CD14-positive monocyte (primary cell): ENCODE measurements around the gene LILRA2. TPM values are rescaled to one million over a fixed set of nuclear protein-coding genes. Genes with fewer than 3 reads are reported as not detected.

Experiments
- DNase-seq, 3 donors: peaks; one replicate each; pipeline ENCODE4 v3.0.0-alpha.2; 2011 to 2022
- H2AFZ ChIP-seq: 2 replicates; pipeline ENCODE4 v1.6.0; 2012; ENCODE audit warnings: mild to moderate bottlenecking, low read depth, low read length, inconsistent platforms; ENCODE audit not compliant: insufficient read depth, poor library complexity, severe bottlenecking
- H3K27ac ChIP-seq, 2 donors: 1 replicate in 1 of 2; 2 replicates in 1 of 2; pipeline ENCODE4 v1.5.1; 2012 to 2013; ENCODE audit warnings: low read length in 2 of 2, control low read depth in 1 of 2, inconsistent platforms in 1 of 2, low read depth in 1 of 2, mild to moderate bottlenecking in 1 of 2
- H3K27me3 ChIP-seq, 2 donors: one replicate each; pipeline versions ENCODE4 v1.6.0 to v1.6.1; 2011 to 2013; ENCODE audit warnings: low read length in 2 of 2; ENCODE audit not compliant: control insufficient read depth in 2 of 2, insufficient read depth in 2 of 2
- H3K36me3 ChIP-seq, 2 donors: replicated peaks in 1 of 2; 1 replicate in 1 of 2; 2 replicates in 1 of 2; pipeline versions ENCODE4 v1.5.1 to v1.6.1; 2012 to 2013; ENCODE audit warnings: low read length in 2 of 2, control low read depth in 1 of 2, inconsistent platforms in 1 of 2, mild to moderate bottlenecking in 1 of 2; ENCODE audit not compliant: insufficient read depth in 2 of 2, control insufficient read depth in 1 of 2
- H3K4me1 ChIP-seq, 2 donors: 1 replicate in 1 of 2; 2 replicates in 1 of 2; pipeline versions ENCODE4 v1.5.1 to v1.6.1; 2012 to 2013; ENCODE audit warnings: low read length in 2 of 2, control low read depth in 1 of 2, inconsistent platforms in 1 of 2, mild to moderate bottlenecking in 1 of 2, moderate library complexity in 1 of 2; ENCODE audit not compliant: insufficient read depth in 2 of 2, control insufficient read depth in 1 of 2
- H3K4me2 ChIP-seq: replicated peaks from 2 replicates; pipeline ENCODE3; 2012; ENCODE audit warnings: low read length, moderate library complexity, mild to moderate bottlenecking; ENCODE audit not compliant: poor library complexity, severe bottlenecking; ENCODE audit errors: extremely low read depth
- H3K4me3 ChIP-seq, 3 experiments: fragments of 200-600 bp in 1 of 3; sonication (generic) in 1 of 3; replicated peaks in 1 of 3; 1 replicate in 2 of 3; 2 replicates in 1 of 3; pipeline ENCODE4 v1.5.1; 2011 to 2013; ENCODE audit warnings: low read length in 3 of 3, mild to moderate bottlenecking in 3 of 3, control low read depth in 2 of 3, low read depth in 2 of 3, inconsistent platforms in 1 of 3, moderate library complexity in 1 of 3
- H3K79me2 ChIP-seq: 2 replicates; pipeline ENCODE4 v1.6.0; 2012; ENCODE audit warnings: mild to moderate bottlenecking, control low read depth, inconsistent platforms, low read length, moderate library complexity; ENCODE audit not compliant: insufficient read depth
- H3K9ac ChIP-seq: 2 replicates; pipeline ENCODE4 v1.6.0; 2017; ENCODE audit warnings: low read length, mild to moderate bottlenecking; ENCODE audit not compliant: insufficient read depth, poor library complexity, severe bottlenecking
- H3K9me3 ChIP-seq, 2 donors: replicated peaks in 1 of 2; 1 replicate in 1 of 2; 2 replicates in 1 of 2; pipeline versions ENCODE4 v1.5.1 to v1.6.1; 2012 to 2013; ENCODE audit warnings: low read length in 2 of 2, control low read depth in 1 of 2; ENCODE audit not compliant: control insufficient read depth in 1 of 2, insufficient read depth in 1 of 2
- H4K20me1 ChIP-seq: 2 replicates; pipeline ENCODE4 v1.6.0; 2012; ENCODE audit warnings: mild to moderate bottlenecking, low read length, control low read depth, moderate library complexity; ENCODE audit not compliant: insufficient read depth
- H3K27ac Mint-ChIP-seq, 7 donors: one replicate each; pipeline ENCODE4 v1.8.0; 2020; ENCODE audit warnings: mild to moderate bottlenecking in 7 of 7, mixed read lengths in 7 of 7, moderate library complexity in 6 of 7, inconsistent platforms in 2 of 7
- H3K27me3 Mint-ChIP-seq, 3 donors: one replicate each; pipeline ENCODE4 v1.8.0; 2021 to 2022; ENCODE audit warnings: low read depth in 3 of 3, mild to moderate bottlenecking in 3 of 3, mixed read lengths in 3 of 3, moderate library complexity in 3 of 3, inconsistent platforms in 1 of 3
- H3K36me3 Mint-ChIP-seq, 2 donors: one replicate each; pipeline ENCODE4 v1.8.0; 2020; ENCODE audit warnings: mixed read lengths in 2 of 2, inconsistent platforms in 1 of 2, mild to moderate bottlenecking in 1 of 2
- H3K4me1 Mint-ChIP-seq: one replicate; pipeline ENCODE4 v1.8.0; 2020; ENCODE audit warnings: mild to moderate bottlenecking, mixed read lengths
- H3K4me3 Mint-ChIP-seq, 2 donors: one replicate each; pipeline ENCODE4 v1.8.0; 2020; ENCODE audit warnings: mild to moderate bottlenecking in 2 of 2, mixed read lengths in 2 of 2, moderate library complexity in 1 of 2
- H3K9me3 Mint-ChIP-seq, 7 donors: one replicate each; pipeline ENCODE4 v1.8.0; 2020 to 2022; ENCODE audit warnings: mixed read lengths in 7 of 7, mild to moderate bottlenecking in 6 of 7, moderate library complexity in 6 of 7, inconsistent platforms in 2 of 7
- CTCF ChIP-seq: fragments of 200-600 bp; IDR thresholded peaks from one replicate; pipeline ENCODE4 v1.8.0; 2022; ENCODE audit warnings: antibody characterized with exemption, mild to moderate bottlenecking
- WGBS: methylation state at CpG from one replicate; pipeline ENCODE4 v1.1.5; 2013; ENCODE audit warnings: missing lambda C conversion rate; ENCODE audit not compliant: insufficient coverage; 5-methylcytosine and 5-hydroxymethylcytosine counted together
- intact Hi-C, 2 donors: fragments of 100-400 bp; cut with micrococcal nuclease; formaldehyde crosslinking; loops; one replicate each; pipeline versions ENCODE4 v1.15.0 to v1.15.1; 2023
- polyA plus RNA-seq, 3 donors: library from polyadenylated mRNA; depleted of rRNA in 1 of 3; unstranded in 2 of 3; stranded (reverse) in 1 of 3; fragments of 300-500 nt in 2 of 3; fragments of >200 nt in 1 of 3; fragmentation: Illumina TruSeq in 2 of 3; gene quantifications; 1 replicate in 2 of 3; 2 replicates in 1 of 3; pipeline ENCODE4 v1.2.3, GENCODE V29; 2012 to 2021

The LILRA2 gene
- polyA plus RNA-seq, 3 donors = 333 to 451 (median 377) TPM

GRCh38 chr19:54548806-54549205, 24.8 kb upstream of the LILRA2 start:
- no peak for DNase-seq
- H3K4me3 Mint-ChIP-seq = no peak overlapping the region
- no peak overlapping the region for H3K27ac ChIP-seq
- no peak for TF ChIP-seq CTCF
- H2AFZ ChIP-seq = no peak overlapping the region
- 92% methylated on average over 16 of the region's 16 CpGs for WGBS
- no peaks in the 10 kb centered on the region for H3K79me2 ChIP-seq
- no peak overlapping the region for H3K4me2 ChIP-seq
- intact Hi-C loops = no loop called here
- no peaks in the 10 kb centered on the region for H3K36me3 Mint-ChIP-seq
- no peaks in the 10 kb centered on the region for H4K20me1 ChIP-seq
- H3K9me3 Mint-ChIP-seq = peaks cover 0 to 2% (median 0%) of the 10 kb centered on the region in 7 donors
- H3K9me3 ChIP-seq = no peaks in the 10 kb centered on the region
- H3K4me3 ChIP-seq = no peak overlapping the region
- H3K27me3 ChIP-seq = no peaks in the 10 kb centered on the region
- H3K9ac ChIP-seq = no peak overlapping the region
- peaks cover 12% of the 10 kb centered on the region for H3K4me1 Mint-ChIP-seq
- H3K27me3 Mint-ChIP-seq = peaks cover 17 to 32% (median 25%) of the 10 kb centered on the region in 3 donors
- peak overlapping the region in 1 of 7 donors; percentile 41 for H3K27ac Mint-ChIP-seq
- peaks cover 12% of the 10 kb centered on the region in 2 donors for H3K4me1 ChIP-seq
- H3K36me3 ChIP-seq = no peaks in the 10 kb centered on the region

GRCh38 chr19:54549224-54549623, 24.4 kb upstream of the LILRA2 start:
- TF ChIP-seq CTCF = no peak
- peaks cover 12% of the 10 kb centered on the region for H3K4me1 Mint-ChIP-seq
- intact Hi-C loops = no loop called here
- no peak overlapping the region for H3K27ac Mint-ChIP-seq
- Histone ChIP-seq H3K27me3 (no peaks in the 10 kb centered on the region), H3K27ac (no peak overlapping the region), H3K79me2 (no peaks in the 10 kb centered on the region), H2AFZ (no peak overlapping the region), H3K9me3 (no peaks in the 10 kb centered on the region), H3K9ac (no peak overlapping the region), H4K20me1 (no peaks in the 10 kb centered on the region), H3K36me3 (no peaks in the 10 kb centered on the region), H3K4me3 (no peak overlapping the region), H3K4me2 (no peak overlapping the region), H3K4me1 (peaks cover 12% of the 10 kb centered on the region in 2 donors)
- H3K27me3 Mint-ChIP-seq = peaks cover 17 to 30% (median 25%) of the 10 kb centered on the region in 3 donors
- H3K9me3 Mint-ChIP-seq = peaks cover 0 to 1% (median 0%) of the 10 kb centered on the region in 7 donors
- no peak overlapping the region for H3K4me3 Mint-ChIP-seq
- WGBS = 87% methylated on average over 13 of the region's 14 CpGs
- no peaks in the 10 kb centered on the region for H3K36me3 Mint-ChIP-seq
- DNase-seq = no peak
